Mesenchymal stem cell (in vitro differentiated cells and primary cell): ENCODE results near the gene TRAM2. TPM values are rescaled to one million over a fixed set of nuclear protein-coding genes. Genes with fewer than 3 reads are reported as not detected.

Experiments
- DNase-seq: peaks from one replicate; pipeline ENCODE4 v3.0.0-alpha.2; 2013
- H2AFZ ChIP-seq: one replicate; pipeline ENCODE4 v1.6.1; 2013; ENCODE audit warnings: low read depth, mild to moderate bottlenecking, control low read depth, inconsistent platforms, low read length, moderate library complexity
- H2AK5ac ChIP-seq: 2 replicates; pipeline ENCODE4 v1.6.1; 2013; ENCODE audit warnings: low read length, moderate library complexity, mild to moderate bottlenecking, inconsistent platforms; ENCODE audit not compliant: severe bottlenecking
- H2BK120ac ChIP-seq: one replicate; pipeline ENCODE4 v1.6.1; 2013; ENCODE audit warnings: low read depth, mild to moderate bottlenecking, inconsistent platforms, low read length, moderate library complexity
- H2BK12ac ChIP-seq, 2 experiments: one replicate each; pipeline ENCODE4 v1.6.1; 2013; ENCODE audit warnings: inconsistent platforms in 2 of 2, low read length in 2 of 2, mild to moderate bottlenecking in 2 of 2, moderate library complexity in 2 of 2, control low read depth in 1 of 2
- H2BK15ac ChIP-seq: one replicate; pipeline ENCODE4 v1.6.1; 2013; ENCODE audit warnings: mild to moderate bottlenecking, low read depth, inconsistent platforms; ENCODE audit not compliant: poor library complexity, severe bottlenecking
- H2BK5ac ChIP-seq: 2 replicates; pipeline ENCODE4 v1.6.1; 2013; ENCODE audit warnings: low read depth, mild to moderate bottlenecking, low read length, control low read depth, inconsistent platforms; ENCODE audit not compliant: poor library complexity, severe bottlenecking
- H3K14ac ChIP-seq, 2 experiments: one replicate each; pipeline ENCODE4 v1.6.1; 2013; ENCODE audit warnings: inconsistent platforms in 2 of 2, low read length in 2 of 2, control low read depth in 1 of 2, mild to moderate bottlenecking in 1 of 2, moderate library complexity in 1 of 2
- H3K18ac ChIP-seq, 2 experiments: one replicate each; pipeline ENCODE4 v1.6.1; 2013; ENCODE audit warnings: inconsistent platforms in 2 of 2, low read length in 2 of 2, control low read depth in 1 of 2, low read depth in 1 of 2, mild to moderate bottlenecking in 1 of 2
- H3K23ac ChIP-seq, 2 experiments: one replicate each; pipeline ENCODE4 v1.6.1; 2013; ENCODE audit warnings: inconsistent platforms in 2 of 2, low read length in 2 of 2, mild to moderate bottlenecking in 2 of 2, moderate library complexity in 2 of 2, control low read depth in 1 of 2
- H3K27ac ChIP-seq: 2 replicates; pipeline ENCODE4 v1.5.1; 2013; ENCODE audit warnings: mild to moderate bottlenecking, moderate library complexity, low read length, control low read depth, inconsistent platforms; ENCODE audit not compliant: poor library complexity, severe bottlenecking
- H3K27me3 ChIP-seq, 2 experiments: 2 replicates each; pipeline versions ENCODE4 v1.6.1 to v1.7.0; 2013; ENCODE audit warnings: low read length in 2 of 2, mild to moderate bottlenecking in 2 of 2, moderate library complexity in 2 of 2, control low read depth in 1 of 2, inconsistent platforms in 1 of 2; ENCODE audit not compliant: control insufficient read depth in 1 of 2, insufficient read depth in 1 of 2
- H3K36me3 ChIP-seq, 2 experiments: 2 replicates each; pipeline versions ENCODE4 v1.6.1 to v1.7.0; 2013; ENCODE audit warnings: low read length in 2 of 2, control low read depth in 1 of 2, inconsistent platforms in 1 of 2, low read depth in 1 of 2, mild to moderate bottlenecking in 1 of 2; ENCODE audit not compliant: insufficient read depth in 2 of 2, control insufficient read depth in 1 of 2
- H3K4ac ChIP-seq, 2 experiments: one replicate each; pipeline ENCODE4 v1.6.1; 2013; ENCODE audit warnings: inconsistent platforms in 2 of 2, low read length in 2 of 2, mild to moderate bottlenecking in 2 of 2, moderate library complexity in 2 of 2, control low read depth in 1 of 2, low read depth in 1 of 2
- H3K4me1 ChIP-seq: 2 replicates; pipeline ENCODE4 v1.6.1; 2013; ENCODE audit warnings: low read depth, low read length, control low read depth; ENCODE audit not compliant: control insufficient read depth, insufficient read depth
- H3K4me2 ChIP-seq: 2 replicates; pipeline ENCODE4 v1.6.1; 2013; ENCODE audit warnings: low read length, mild to moderate bottlenecking, inconsistent platforms; ENCODE audit not compliant: poor library complexity, severe bottlenecking
- H3K4me3 ChIP-seq, 2 experiments: 2 replicates each; pipeline versions ENCODE4 v1.5.1 to v1.7.0; 2013; ENCODE audit warnings: low read length in 2 of 2, mild to moderate bottlenecking in 2 of 2, control low read depth in 1 of 2, low read depth in 1 of 2; ENCODE audit not compliant: insufficient read depth in 1 of 2
- H3K79me1 ChIP-seq: replicated peaks from 2 replicates; pipeline ENCODE4 v1.6.1; 2013; ENCODE audit warnings: mild to moderate bottlenecking, control low read depth, low read length, inconsistent platforms; ENCODE audit not compliant: poor library complexity, severe bottlenecking
- H3K9ac ChIP-seq: 2 replicates; pipeline ENCODE4 v1.7.0; 2013; ENCODE audit warnings: mild to moderate bottlenecking, low read length, moderate library complexity
- H3K9me3 ChIP-seq: 2 replicates; pipeline ENCODE4 v1.7.0; 2013; ENCODE audit warnings: mild to moderate bottlenecking, low read length; ENCODE audit not compliant: control insufficient read depth
- H4K8ac ChIP-seq: one replicate; pipeline ENCODE4 v1.6.1; 2013; ENCODE audit warnings: inconsistent platforms, mild to moderate bottlenecking, low read length, moderate library complexity
- H4K91ac ChIP-seq: one replicate; pipeline ENCODE4 v1.6.1; 2013; ENCODE audit warnings: mild to moderate bottlenecking, low read length, inconsistent platforms
- WGBS: methylation state at CpG from one replicate; pipeline ENCODE4 v1.1.7; 2013; ENCODE audit warnings: mixed read lengths; 5-methylcytosine and 5-hydroxymethylcytosine counted together
- polyA plus RNA-seq, 2 experiments: library from polyadenylated mRNA; stranded (reverse); fragments of 200-250 nt; gene quantifications; one replicate each; pipeline ENCODE4 v1.2.3, GENCODE V29; 2013

The TRAM2 gene
- polyA plus RNA-seq (2013, experiment 1 of 2): 133 TPM
- polyA plus RNA-seq (2013, experiment 2 of 2): 130 TPM

GRCh38 chr6:52577022-52577777, at the start of gene TRAM2:
Gene TRAM2 (minus strand): TSS chr6:52577060. CDS start chr6:52576915, 145 bp downstream.
- Histone ChIP-seq H3K79me1 (no peaks in the 10 kb centered on the region), H3K4me3 (peak within 1 kb of the TSS; percentile 95 to 98), H2BK12ac (peak within 1 kb of the TSS; percentile 51 to 81), H3K27me3 (no peaks in the 10 kb centered on the region), H2BK5ac (peak within 1 kb of the TSS; percentile 99), H3K18ac (peak within 1 kb of the TSS; percentile 97 to 100), H3K4me2 (peak within 1 kb of the TSS; percentile 85), H3K23ac (peak within 1 kb of the TSS; percentile 38 to 98), H3K14ac (peak within 1 kb of the TSS in 1 of 2 experiments; percentile 100), H2BK15ac (peak within 1 kb of the TSS; percentile 88), H2BK120ac (peak within 1 kb of the TSS; percentile 90), H2AK5ac (peak within 1 kb of the TSS; percentile 90), H3K4ac (peak within 1 kb of the TSS; percentile 96), H2AFZ (peak within 1 kb of the TSS; percentile 72), H3K9me3 (no peaks in the 10 kb centered on the region), H4K91ac (peak within 1 kb of the TSS; percentile 99), H4K8ac (peak within 1 kb of the TSS; percentile 98), H3K9ac (peak within 1 kb of the TSS; percentile 98), H3K27ac (peak within 1 kb of the TSS; percentile 93), H3K36me3 (peaks cover under 1 to 27% of the 10 kb centered on the region in 2 experiments), H3K4me1 (peaks cover 15% of the 10 kb centered on the region)
- WGBS: 0% methylated on average over 58 of the region's 84 CpGs
- peak; percentile 86 for DNase-seq

GRCh38 chr6:52622810-52623209, 46.0 kb upstream of the TRAM2 start:
- Histone ChIP-seq H2BK120ac (no peak overlapping the region), H3K9me3 (no peaks in the 10 kb centered on the region), H3K4me2 (no peak overlapping the region), H4K8ac (no peak overlapping the region), H2BK5ac (no peak overlapping the region), H3K4me1 (peaks cover 2% of the 10 kb centered on the region), H3K4me3 (no peak overlapping the region), H2AFZ (no peak overlapping the region), H3K27me3 (no peaks in the 10 kb centered on the region), H3K23ac (no peak overlapping the region), H2BK12ac (no peak overlapping the region), H2AK5ac (no peak overlapping the region), H2BK15ac (no peak overlapping the region), H3K36me3 (no peaks in the 10 kb centered on the region), H4K91ac (no peak overlapping the region), H3K14ac (no peak overlapping the region), H3K18ac (no peak overlapping the region), H3K4ac (no peak overlapping the region), H3K27ac (no peak overlapping the region), H3K9ac (no peak overlapping the region), H3K79me1 (no peaks in the 10 kb centered on the region)
- WGBS: 100% methylated on average over 2 of the region's 2 CpGs
- no peak for DNase-seq

- peaks cover 2% of the 10 kb centered on the region for H3K4me1 ChIP-seq
- H3K14ac ChIP-seq: no peak overlapping the region
- no peak overlapping the region for H3K4ac ChIP-seq
- no peak overlapping the region for H3K9ac ChIP-seq
- no peaks in the 10 kb centered on the region for H3K79me1 ChIP-seq
- no peak overlapping the region for H3K4me3 ChIP-seq
- H3K4me2 ChIP-seq: no peak overlapping the region
- no peak overlapping the region for H4K91ac ChIP-seq
- H2BK120ac ChIP-seq: no peak overlapping the region
- H3K27ac ChIP-seq: no peak overlapping the region
- H3K36me3 ChIP-seq: no peaks in the 10 kb centered on the region
- H2BK12ac ChIP-seq: no peak overlapping the region
- no peak overlapping the region for H4K8ac ChIP-seq
- H2BK15ac ChIP-seq: no peak overlapping the region
- no peak overlapping the region for H2BK5ac ChIP-seq
- H3K27me3 ChIP-seq: no peaks in the 10 kb centered on the region
- H3K23ac ChIP-seq: no peak overlapping the region
- no peak for DNase-seq
- no peak overlapping the region for H3K18ac ChIP-seq
- no peaks in the 10 kb centered on the region for H3K9me3 ChIP-seq
- H2AFZ ChIP-seq: no peak overlapping the region
- no peak overlapping the region for H2AK5ac ChIP-seq
- no CpG with 5 or more reads among the region's 1 CpG for WGBS
Observed at GRCh38 chr6:52621631-52622030, 44.8 kb upstream of the TRAM2 start.

- Histone ChIP-seq H3K14ac (peak overlapping the region in 1 of 2 experiments; percentile 36), H2BK5ac (no peak overlapping the region), H4K91ac (no peak overlapping the region), H3K23ac (no peak overlapping the region), H3K36me3 (no peaks in the 10 kb centered on the region), H3K4ac (no peak overlapping the region), H3K27me3 (no peaks in the 10 kb centered on the region), H2AFZ (no peak overlapping the region), H2AK5ac (no peak overlapping the region), H4K8ac (peak overlapping the region; percentile 64), H3K4me1 (peaks cover 2% of the 10 kb centered on the region), H3K9ac (no peak overlapping the region), H2BK120ac (peak overlapping the region; percentile 34), H3K9me3 (no peaks in the 10 kb centered on the region), H3K18ac (peak overlapping the region in 1 of 2 experiments; percentile 62), H3K4me2 (no peak overlapping the region), H3K79me1 (no peaks in the 10 kb centered on the region), H3K4me3 (no peak overlapping the region), H3K27ac (no peak overlapping the region), H2BK12ac (peak overlapping the region; percentile 15 to 66), H2BK15ac (peak overlapping the region; percentile 94)
- no peak for DNase-seq
Observed at GRCh38 chr6:52620906-52621190, 44.0 kb upstream of the TRAM2 start.
